ENCODE measurements around the gene GEMIN5. TPM values are rescaled to one million over a fixed set of nuclear protein-coding genes. Genes with fewer than 3 reads are reported as not detected.

Gene GEMIN5
- total and polyA plus RNA-seq, 2 of the 13 experiments (the other 11 are each of a cell fraction or from before 2014, with no cell fraction given) = 6.6 to 28.6 TPM

- TF ChIP-seq RXRA (CRISPR knock-in tag; IDR thresholded peaks at IDR 0.05) (peak; percentile 40; the same call in 1 of the 2 replicates), ZBTB33 (CRISPR knock-in tag; IDR thresholded peaks at IDR 0.05) (no peak), STAT6 (CRISPR knock-in tag; IDR thresholded peaks at IDR 0.05; ENCODE audit: borderline replicate concordance) (peak; percentile 43; the same call in 1 of the 2 replicates), ZNF260 (CRISPR knock-in tag; IDR thresholded peaks at IDR 0.05; ENCODE audit: borderline replicate concordance, low read depth) (no peak), RARG (CRISPR knock-in tag; IDR thresholded peaks at IDR 0.05; ENCODE audit: low read depth) (0 out of 2 replicates have a peak, but pooled peaks have one; percentile 60), ZBTB10 (CRISPR knock-in tag; IDR thresholded peaks at IDR 0.05; ENCODE audit: borderline replicate concordance) (no peak), ZSCAN21 (CRISPR knock-in tag; IDR thresholded peaks at IDR 0.05; ENCODE audit: borderline replicate concordance) (no peak), ONECUT2 (CRISPR knock-in tag; IDR thresholded peaks at IDR 0.05) (no peak), ZBTB7A (CRISPR knock-in tag; IDR thresholded peaks at IDR 0.05) (no peak), DZIP1 (CRISPR knock-in tag; IDR thresholded peaks at IDR 0.05) (no peak), ZBTB39 (CRISPR knock-in tag; IDR thresholded peaks at IDR 0.05) (no peak), MXI1 (IDR thresholded peaks at IDR 0.05; ENCODE audit: borderline replicate concordance, low read depth, low read length) (no peak), ZGPAT (CRISPR knock-in tag; IDR thresholded peaks at IDR 0.05) (peak; percentile 90)
Measured at GRCh38 chr5:154842689-154843530, 95.1 kb downstream of the GEMIN5 start (continued).

All from HepG2 (cell line).